Panc1 (cell line): ENCODE data around the gene ARRB2. TPM values are rescaled to one million over a fixed set of nuclear protein-coding genes. Genes with fewer than 3 reads are reported as not detected.

ENCODE experiments used
- ATAC-seq: fragments of 200-7000 bp; cut with Tn5 transposase; 2 replicates; pipeline ENCODE4 v1.9.1; 2020; ENCODE audit warnings: mild to moderate bottlenecking, moderate library complexity
- BruUV-seq: library from RNA; stranded (reverse); fragments of 400-500 nt; replicated peaks from 2 replicates; lab custom pipeline; 2021; lab: Mats Ljungman, UMichigan
- CTCF ChIA-PET: fragments of 300-600 bp; sonication (Branson Sonifier 250); formaldehyde crosslinking; loops from one replicate; lab custom pipeline; 2022; ENCODE audit warnings: antibody characterized with exemption; lab: Charles Lee
- POLR2A ChIA-PET: fragments of 300-600 bp; sonication (Branson Sonifier 250); formaldehyde crosslinking; loops from one replicate; lab custom pipeline; 2022; ENCODE audit warnings: antibody characterized with exemption; lab: Charles Lee
- DNase-seq: peaks from one replicate; pipeline ENCODE4 v3.0.0-alpha.2; 2010; ENCODE audit warnings: low read depth, low spot score
- H3K27ac ChIP-seq: 2 replicates; pipeline ENCODE4 v1.5.1; 2011; ENCODE audit warnings: mild to moderate bottlenecking, low read length, inconsistent platforms
- H3K27me3 ChIP-seq: fragments of 200-500 bp; sonication (Bioruptor generic); 2 replicates; pipeline ENCODE4 v1.6.0; 2014; ENCODE audit warnings: low read length, inconsistent platforms; ENCODE audit not compliant: control insufficient read depth, insufficient read depth
- H3K36me3 ChIP-seq: fragments of 200-500 bp; sonication (Bioruptor generic); 2 replicates; pipeline ENCODE4 v1.5.1; 2014; ENCODE audit warnings: inconsistent platforms, mild to moderate bottlenecking, low read length, moderate library complexity; ENCODE audit not compliant: control insufficient read depth, insufficient read depth
- H3K4me1 ChIP-seq: 2 replicates; pipeline ENCODE4 v1.5.1; 2011; ENCODE audit warnings: inconsistent platforms, mild to moderate bottlenecking, low read length, moderate library complexity; ENCODE audit not compliant: control insufficient read depth, insufficient read depth
- H3K4me3 ChIP-seq, 2 experiments: 2 replicates each; pipeline ENCODE4 v1.5.1; 2011 to 2012; ENCODE audit warnings: low read depth in 2 of 2, low read length in 2 of 2, mild to moderate bottlenecking in 2 of 2, inconsistent platforms in 1 of 2, moderate library complexity in 1 of 2
- H3K9me3 ChIP-seq: fragments of 200-500 bp; sonication (Bioruptor generic); 2 replicates; pipeline ENCODE4 v1.5.1; 2014; ENCODE audit warnings: low read depth, mild to moderate bottlenecking, inconsistent platforms, low read length, moderate library complexity; ENCODE audit not compliant: control insufficient read depth, insufficient read depth
- POLR2AphosphoS5 ChIP-seq: IDR thresholded peaks from 2 replicates; pipeline ENCODE4 v1.6.1; 2012; ENCODE audit warnings: mild to moderate bottlenecking, low read depth, low read length, moderate library complexity
- SIN3A ChIP-seq: IDR thresholded peaks from 2 replicates; pipeline ENCODE4 v1.6.1; 2012; ENCODE audit warnings: low read depth, mild to moderate bottlenecking, low read length, moderate library complexity, borderline replicate concordance; ENCODE audit not compliant: insufficient read depth
- TCF7L2 ChIP-seq: IDR thresholded peaks from 2 replicates; pipeline ENCODE4 v1.6.1; 2011; ENCODE audit warnings: mild to moderate bottlenecking, low read depth, low read length, inconsistent platforms
- in situ Hi-C: cut with HindIII; loops from 2 replicates; pipeline ENCODE4 v1.10.0; 2016; ENCODE audit warnings: low sequenced_read_pairs, low pct_unique_long_range_greater_than_20kb
- intact Hi-C: fragments of 100-400 bp; cut with micrococcal nuclease; formaldehyde crosslinking; loops from one replicate; pipeline ENCODE4 v1.10.0; 2022; ENCODE audit not compliant: unreplicated experiment
- total RNA-seq: library from RNA; stranded (reverse); gene quantifications from one replicate; pipeline ENCODE4 v1.2.1, GENCODE V29; 2021; ENCODE audit not compliant: unreplicated experiment
- TF ChIP-seq, protein P1 (sequence below), 2 experiments: IDR thresholded peaks; 2 replicates each; pipeline ENCODE4 v1.6.1; 2011 to 2012; ENCODE audit warnings: low read depth in 2 of 2, control low read depth in 1 of 2, low read length in 1 of 2, mild to moderate bottlenecking in 1 of 2, moderate library complexity in 1 of 2; ENCODE audit not compliant: insufficient read depth in 1 of 2
- TF ChIP-seq, protein P2 (sequence below): fragments of 450-650 bp; IDR thresholded peaks from 2 replicates; pipeline ENCODE4 v1.5.1; 2017; ENCODE audit warnings: mild to moderate bottlenecking

The ARRB2 gene
- total RNA-seq, 1 experiment from 2014 or later: 39.2 TPM

DNA sequence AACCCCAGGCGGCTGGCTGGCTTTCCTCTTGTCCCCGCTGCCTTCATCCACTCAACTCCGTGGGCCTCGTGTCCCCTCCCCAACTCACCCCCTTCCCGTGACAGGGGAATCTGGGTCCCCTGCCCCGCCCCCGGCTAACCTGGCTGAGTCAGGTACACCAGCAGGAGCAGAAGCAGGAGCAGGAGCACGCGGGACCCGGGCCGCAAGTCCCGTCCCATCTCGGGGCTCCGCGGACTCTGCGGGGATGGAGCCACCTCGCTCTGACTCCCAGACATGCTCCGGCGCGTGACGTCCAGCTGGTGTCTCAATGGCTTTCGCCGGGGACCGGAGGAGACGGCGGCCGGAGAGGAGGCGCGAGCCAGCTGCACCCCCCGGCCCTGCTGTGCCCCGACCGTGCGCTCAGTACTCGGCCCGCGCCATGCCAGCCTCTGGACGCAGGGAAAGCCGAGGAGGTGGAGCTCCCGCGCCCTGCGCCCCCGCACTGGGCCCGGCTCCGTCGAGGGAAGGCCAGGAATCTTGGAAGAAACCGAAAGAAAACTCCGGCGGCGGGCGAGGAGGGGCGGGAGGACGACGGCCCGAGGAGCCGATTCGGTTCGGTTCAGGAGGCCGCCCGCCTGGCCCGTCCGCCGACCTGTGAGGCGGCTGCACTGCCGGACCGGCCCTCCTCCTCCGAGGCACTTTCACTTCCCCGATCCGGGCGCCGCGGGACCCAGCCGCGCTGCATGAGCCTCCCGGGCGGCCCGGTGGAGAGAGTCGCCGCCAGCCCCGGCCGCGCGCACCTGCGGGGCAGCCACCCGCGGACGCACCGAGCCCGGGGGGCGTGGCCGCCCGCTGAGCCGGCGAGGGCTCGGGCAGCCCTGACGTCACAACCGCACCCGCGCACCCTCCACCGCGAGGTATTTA is 28.9 kb downstream of the ARRB2 start, which contains the start of the genes CXCL16 and ZMYND15:
Gene CXCL16, minus strand, starts transcription at position 807 of the 903 bp plus-strand sequence. Its CDS starts 589 bp downstream, at position 218.
Gene ZMYND15, plus strand, starts transcription at position 712 of the 903 bp plus-strand sequence. CDS start 716 bp downstream, outside the sequence.
- no peaks in the 10 kb centered on the region for H3K36me3 ChIP-seq
- H3K27me3 ChIP-seq: peaks cover 7% of the 10 kb centered on the region; the same call in 1 of the 2 replicates
- TF ChIP-seq SIN3A (0 out of 2 replicates have a peak, but pooled peaks have one; percentile 33), TCF7L2 (no peak)
- TF ChIP-seq, protein P1, sequence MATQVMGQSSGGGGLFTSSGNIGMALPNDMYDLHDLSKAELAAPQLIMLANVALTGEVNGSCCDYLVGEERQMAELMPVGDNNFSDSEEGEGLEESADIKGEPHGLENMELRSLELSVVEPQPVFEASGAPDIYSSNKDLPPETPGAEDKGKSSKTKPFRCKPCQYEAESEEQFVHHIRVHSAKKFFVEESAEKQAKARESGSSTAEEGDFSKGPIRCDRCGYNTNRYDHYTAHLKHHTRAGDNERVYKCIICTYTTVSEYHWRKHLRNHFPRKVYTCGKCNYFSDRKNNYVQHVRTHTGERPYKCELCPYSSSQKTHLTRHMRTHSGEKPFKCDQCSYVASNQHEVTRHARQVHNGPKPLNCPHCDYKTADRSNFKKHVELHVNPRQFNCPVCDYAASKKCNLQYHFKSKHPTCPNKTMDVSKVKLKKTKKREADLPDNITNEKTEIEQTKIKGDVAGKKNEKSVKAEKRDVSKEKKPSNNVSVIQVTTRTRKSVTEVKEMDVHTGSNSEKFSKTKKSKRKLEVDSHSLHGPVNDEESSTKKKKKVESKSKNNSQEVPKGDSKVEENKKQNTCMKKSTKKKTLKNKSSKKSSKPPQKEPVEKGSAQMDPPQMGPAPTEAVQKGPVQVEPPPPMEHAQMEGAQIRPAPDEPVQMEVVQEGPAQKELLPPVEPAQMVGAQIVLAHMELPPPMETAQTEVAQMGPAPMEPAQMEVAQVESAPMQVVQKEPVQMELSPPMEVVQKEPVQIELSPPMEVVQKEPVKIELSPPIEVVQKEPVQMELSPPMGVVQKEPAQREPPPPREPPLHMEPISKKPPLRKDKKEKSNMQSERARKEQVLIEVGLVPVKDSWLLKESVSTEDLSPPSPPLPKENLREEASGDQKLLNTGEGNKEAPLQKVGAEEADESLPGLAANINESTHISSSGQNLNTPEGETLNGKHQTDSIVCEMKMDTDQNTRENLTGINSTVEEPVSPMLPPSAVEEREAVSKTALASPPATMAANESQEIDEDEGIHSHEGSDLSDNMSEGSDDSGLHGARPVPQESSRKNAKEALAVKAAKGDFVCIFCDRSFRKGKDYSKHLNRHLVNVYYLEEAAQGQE (IDR thresholded peaks at IDR 0.05; ENCODE audit: insufficient read depth in 1 of 2, low read depth in 2 of 2, low read length in 1 of 2): no peak
- ChIA-PET POLR2A (no interaction called here), CTCF (no interaction called here)
- no peaks in the 10 kb centered on the region for H3K4me1 ChIP-seq
- no peak within 1 kb of the TSS for H3K27ac ChIP-seq
- intact Hi-C loops (no loop called here), in situ Hi-C loops (no loop called here)
- BruUV-seq: no TSS peak
- DNase-seq: no peak
- peak; percentile 76 for ATAC-seq
- H3K4me3 ChIP-seq: peak within 1 kb of the TSS; percentile 56 to 57
- H3K9me3 ChIP-seq: no peaks in the 10 kb centered on the region

DNA sequence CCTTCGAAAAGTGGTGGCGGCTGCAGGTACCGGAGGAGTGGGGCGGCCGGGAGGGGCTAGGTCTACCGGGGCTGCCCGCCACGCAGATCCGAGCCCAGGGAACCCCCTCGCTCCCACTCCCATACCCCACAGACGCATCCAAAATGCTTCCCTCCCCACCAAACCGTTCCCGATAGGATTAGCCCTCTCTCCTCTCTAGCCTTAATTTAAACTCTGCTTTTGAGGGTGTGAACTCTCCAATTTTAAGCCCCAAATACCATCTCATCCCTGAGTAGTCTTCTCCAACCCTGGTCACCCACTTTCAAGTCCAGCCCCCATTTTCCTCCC is 29.6 kb downstream of the ARRB2 start:
- ChIA-PET CTCF (no interaction called here), POLR2A (no interaction called here)
- Histone ChIP-seq H3K4me1 (no peaks in the 10 kb centered on the region), H3K36me3 (no peaks in the 10 kb centered on the region), H3K4me3 (peak overlapping the region; percentile 16 to 57; a peak in 3 of 4 replicates), H3K27ac (no peak overlapping the region), H3K9me3 (no peaks in the 10 kb centered on the region), H3K27me3 (peaks cover 7% of the 10 kb centered on the region; the same call in 1 of the 2 replicates)
- BruUV-seq: no TSS peak
- in situ Hi-C loops (no loop called here), intact Hi-C loops (no loop called here)
- no peak for ATAC-seq
- no peak for DNase-seq
- TF ChIP-seq POLR2AphosphoS5 (no peak), TCF7L2 (no peak), SIN3A (no peak)
- TF ChIP-seq, protein P2, sequence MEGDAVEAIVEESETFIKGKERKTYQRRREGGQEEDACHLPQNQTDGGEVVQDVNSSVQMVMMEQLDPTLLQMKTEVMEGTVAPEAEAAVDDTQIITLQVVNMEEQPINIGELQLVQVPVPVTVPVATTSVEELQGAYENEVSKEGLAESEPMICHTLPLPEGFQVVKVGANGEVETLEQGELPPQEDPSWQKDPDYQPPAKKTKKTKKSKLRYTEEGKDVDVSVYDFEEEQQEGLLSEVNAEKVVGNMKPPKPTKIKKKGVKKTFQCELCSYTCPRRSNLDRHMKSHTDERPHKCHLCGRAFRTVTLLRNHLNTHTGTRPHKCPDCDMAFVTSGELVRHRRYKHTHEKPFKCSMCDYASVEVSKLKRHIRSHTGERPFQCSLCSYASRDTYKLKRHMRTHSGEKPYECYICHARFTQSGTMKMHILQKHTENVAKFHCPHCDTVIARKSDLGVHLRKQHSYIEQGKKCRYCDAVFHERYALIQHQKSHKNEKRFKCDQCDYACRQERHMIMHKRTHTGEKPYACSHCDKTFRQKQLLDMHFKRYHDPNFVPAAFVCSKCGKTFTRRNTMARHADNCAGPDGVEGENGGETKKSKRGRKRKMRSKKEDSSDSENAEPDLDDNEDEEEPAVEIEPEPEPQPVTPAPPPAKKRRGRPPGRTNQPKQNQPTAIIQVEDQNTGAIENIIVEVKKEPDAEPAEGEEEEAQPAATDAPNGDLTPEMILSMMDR: no peak
- TF ChIP-seq, protein P1 (IDR thresholded peaks at IDR 0.05; ENCODE audit: insufficient read depth in 1 of 2, low read depth in 2 of 2, low read length in 1 of 2): no peak
